SW480 (cell line): Measurements from ENCODE around the gene SRR.
A peak's percentile ranks its signal among the peaks of the same experiment; 100 is the strongest.
"Not testable (repeated sequence)": the region's sequence is repeated elsewhere in the genome, so short reads cannot be mapped to it uniquely, and the experiment has no call there.

ENCODE experiments used
- DNase-seq: peaks from one replicate; pipeline ENCODE4 v3.0.0-alpha.2; 2016; ENCODE audit warnings: low spot score

Gene SRR

GRCh38 chr17:2289878-2290478, 13.8 kb upstream of the SRR start:
- DNase-seq, result no peak

- DNase-seq, result no peak
These were observed 11.7 kb upstream of the SRR start for GRCh38 chr17:2292100-2292499.

DNA sequence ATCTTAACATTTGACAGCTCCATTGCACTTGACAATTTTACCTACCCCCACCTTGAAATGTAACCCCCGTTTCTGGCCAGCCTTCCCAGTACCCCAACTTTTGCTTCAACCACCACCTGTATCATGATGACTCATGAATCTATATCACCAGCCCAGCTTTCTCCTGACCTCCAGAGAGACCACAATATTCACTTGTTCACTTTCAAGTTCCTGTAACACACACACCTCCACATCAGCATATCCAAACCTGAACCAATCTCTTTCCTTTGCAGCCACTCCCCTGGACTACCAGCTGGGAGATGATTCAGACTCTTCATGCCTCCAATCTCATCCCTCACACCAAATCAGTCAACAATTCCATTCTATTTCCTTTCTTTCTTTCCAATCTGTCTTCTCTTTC, 8.2 kb upstream of the SRR start:
- peak; percentile 63 for DNase-seq

DNA sequence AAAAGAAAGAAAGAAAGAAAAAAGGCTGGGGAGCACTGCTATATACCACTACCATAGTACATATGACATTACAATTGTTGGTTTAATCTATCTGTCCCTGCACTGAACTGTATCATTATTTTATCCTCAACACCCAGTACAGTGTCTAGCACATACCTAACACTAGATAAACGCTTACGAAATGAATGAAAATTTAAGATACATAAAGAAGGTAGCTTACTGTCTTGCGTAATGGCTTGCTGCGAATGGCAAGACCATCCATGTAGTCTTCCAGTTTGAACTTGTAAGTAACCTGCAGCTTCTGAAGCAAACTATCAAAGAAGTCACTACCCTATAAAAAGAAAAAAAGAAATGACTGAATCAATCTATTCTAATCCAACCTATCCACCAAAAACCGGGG, 6.7 kb upstream of the SRR start:
- DNase-seq, result no peak

DNA sequence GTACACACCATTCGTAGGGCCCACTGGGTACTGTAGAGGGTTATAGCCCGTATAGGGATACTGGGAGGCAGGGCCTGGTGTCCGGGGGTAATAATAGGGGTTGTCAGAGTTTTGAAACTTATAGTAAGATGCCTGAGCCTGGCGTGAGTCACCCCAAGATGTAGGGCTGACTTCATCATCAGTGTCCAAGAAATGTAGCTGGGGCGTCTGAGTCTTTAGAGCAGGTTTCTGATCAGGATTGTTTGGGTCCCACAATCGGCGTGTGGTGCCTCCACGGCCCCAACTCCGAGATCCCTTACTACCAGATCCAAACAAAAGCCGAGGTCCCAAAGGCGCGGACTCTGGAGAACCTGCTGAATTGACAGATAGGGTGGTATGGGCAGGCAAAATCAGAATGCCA, 4.6 kb upstream of the SRR start:
- DNase-seq, result no peak

GRCh38 chr17:2299756-2300155, 4.0 kb upstream of the SRR start:
- no peak for DNase-seq

GRCh38 chr17:2302778-2303203, 959 bp upstream of the SRR start:
- DNase-seq, result peak; percentile 9

GRCh38 chr17:2304931-2305330, 1.2 kb downstream of the SRR start:
- no peak for DNase-seq

GRCh38 chr17:2309338-2310154, 5.8 kb downstream of the SRR start:
- no peak for DNase-seq

- no peak for DNase-seq
These were observed 9.0 kb downstream of the SRR start for GRCh38 chr17:2312736-2313135.

DNA sequence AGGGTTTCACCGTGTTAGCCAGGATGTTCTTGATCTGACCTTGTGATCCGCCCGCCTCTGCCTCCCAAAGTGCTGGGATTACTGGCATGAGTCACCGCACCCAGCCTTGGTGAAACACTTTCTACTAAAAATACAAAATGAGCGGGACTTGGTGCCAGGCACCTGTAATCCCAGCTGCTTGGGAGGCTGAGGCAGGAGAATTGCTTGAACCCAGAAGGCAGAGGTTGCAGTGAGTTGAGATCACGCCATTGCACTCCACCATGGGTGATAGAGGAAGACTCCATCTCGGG, 13.1 kb downstream of the SRR start:
- DNase-seq, result not testable (repeated sequence)

DNA sequence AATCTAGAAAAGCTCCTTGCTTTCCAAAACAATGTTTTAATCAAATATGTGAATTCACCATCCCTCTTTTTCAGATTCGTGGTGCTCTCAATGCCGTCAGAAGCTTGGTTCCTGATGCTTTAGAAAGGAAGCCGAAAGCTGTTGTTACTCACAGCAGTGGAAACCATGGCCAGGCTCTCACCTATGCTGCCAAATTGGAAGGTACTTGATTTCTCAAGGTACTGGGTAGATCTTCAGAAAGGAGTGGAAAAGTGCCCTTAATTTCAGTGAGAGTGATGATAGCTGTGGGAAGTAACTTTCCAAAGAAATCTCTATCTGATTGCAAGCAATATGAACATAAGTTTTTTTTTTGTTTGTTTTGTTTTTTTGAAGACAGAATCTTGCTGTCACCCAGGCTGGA, 14.0 kb downstream of the SRR start:
- no peak for DNase-seq

DNA sequence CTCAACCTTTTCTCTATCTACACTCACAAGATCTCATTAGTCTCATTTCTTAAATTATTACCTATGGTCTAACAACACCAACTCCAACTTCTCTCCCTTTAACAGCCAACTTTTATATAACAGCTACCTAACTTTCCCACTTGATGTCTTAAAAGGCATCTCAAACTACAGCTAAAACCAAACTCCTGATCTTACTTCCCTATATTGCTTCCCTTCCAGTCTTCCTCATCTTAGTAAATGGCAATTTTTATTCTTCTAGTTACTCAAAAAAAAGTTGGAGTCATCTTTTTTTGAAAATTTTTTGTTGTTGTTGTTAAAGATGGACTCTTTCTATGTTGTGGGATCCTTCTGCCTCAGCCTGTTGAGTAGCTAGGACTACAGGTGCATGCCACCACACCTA, 15.3 kb downstream of the SRR start:
- DNase-seq, result no peak

- DNase-seq, result no peak
These were observed 17.6 kb downstream of the SRR start for GRCh38 chr17:2321399-2321798.

- DNase-seq, result no peak
These were observed 20.0 kb downstream of the SRR start for GRCh38 chr17:2323629-2324314.

GRCh38 chr17:2331303-2331702, 27.6 kb downstream of the SRR start:
- no peak for DNase-seq

DNA sequence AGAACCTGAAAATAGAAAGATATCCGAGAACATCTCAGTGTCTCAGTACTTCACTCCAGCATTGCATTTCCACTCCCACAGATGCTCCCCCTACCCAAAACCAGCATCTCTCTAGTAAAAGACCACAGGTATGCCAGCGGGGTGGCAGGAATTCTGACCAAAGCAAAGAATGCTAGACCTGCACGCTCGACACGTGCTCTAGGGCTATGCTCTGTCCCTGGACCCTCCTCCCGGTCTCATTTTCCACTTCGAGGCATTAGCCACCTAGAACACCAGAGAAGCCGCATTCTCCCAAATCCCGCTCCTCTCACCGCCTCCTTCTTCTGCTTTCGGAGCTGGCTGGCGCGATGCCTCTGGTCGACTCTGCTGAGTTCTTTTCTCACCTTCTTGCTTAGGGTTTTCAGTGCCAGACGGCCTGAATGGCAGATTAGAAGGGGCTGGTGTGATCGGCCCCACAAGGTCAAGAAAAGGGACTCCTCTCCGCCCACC, 32.0 kb downstream of the SRR start:
- DNase-seq, result no peak

GRCh38 chr17:2336215-2336851, 32.6 kb downstream of the SRR start, which contains the start of gene TSR1:
Gene TSR1, minus strand, starts transcription at chr17:2336457. Its CDS starts 30 bp downstream, at chr17:2336427.
- peak; percentile 85 for DNase-seq

- peak; percentile 43 for DNase-seq
These were observed 33.2 kb downstream of the SRR start, which contains the start of gene SGSM2 for GRCh38 chr17:2336852-2337543. Gene SGSM2, plus strand, starts transcription at chr17:2337501. Its CDS starts 188 bp downstream, at chr17:2337689.

GRCh38 chr17:2337544-2338314, 34.0 kb downstream of the SRR start:
- DNase-seq, result peak; percentile 36

DNA sequence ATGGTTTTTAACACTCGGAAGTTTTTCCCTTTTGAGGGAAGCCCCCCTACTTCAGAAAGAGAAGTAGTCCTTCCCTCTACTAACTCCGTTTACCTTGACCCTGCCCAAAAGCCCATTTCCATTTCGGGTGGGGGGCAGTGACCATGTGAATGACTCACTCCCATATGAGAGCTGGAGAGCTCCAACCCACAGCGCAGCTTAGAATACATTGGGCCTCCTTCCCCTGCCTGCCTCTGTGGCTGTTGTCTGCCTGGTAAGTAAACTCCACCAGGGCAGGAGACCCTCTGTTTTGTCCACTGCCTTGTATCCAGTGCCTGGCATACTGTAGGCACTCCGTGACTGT, 34.5 kb downstream of the SRR start:
- no peak for DNase-seq
